Raji (cell line): Measurements from ENCODE around the gene LRMDA.

Experiments
- POLR2A ChIP-seq: IDR thresholded peaks from 2 replicates; pipeline ENCODE4 v1.6.1; 2011; ENCODE audit warnings: low read depth, low read length, control low read depth; ENCODE audit not compliant: insufficient read depth

Gene LRMDA

GRCh38 chr10:76043261-76043660 is 611.8 kb downstream of the LRMDA start:
- TF ChIP-seq POLR2A: no peak

DNA sequence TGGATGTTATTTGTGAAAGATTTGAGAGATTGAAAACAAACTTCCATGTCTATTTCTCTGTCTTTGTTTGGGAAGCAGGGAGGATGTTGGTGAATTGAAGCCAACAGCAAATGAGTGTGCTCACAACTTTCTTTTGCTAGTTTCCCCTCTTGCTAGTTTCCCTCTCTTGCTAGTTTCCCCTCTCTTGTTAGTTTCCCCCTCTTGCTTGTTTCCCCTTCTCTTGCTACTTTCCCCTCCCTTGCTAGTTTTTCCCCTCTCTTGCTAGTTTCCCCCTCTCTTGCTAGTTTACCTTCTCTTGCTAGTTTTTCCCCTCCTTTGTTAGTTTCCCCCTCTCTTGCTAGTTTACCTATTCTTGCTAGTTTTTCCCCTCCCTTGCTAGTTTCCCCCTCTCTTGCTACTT is 613.3 kb downstream of the LRMDA start:
- no peak for TF ChIP-seq POLR2A

DNA sequence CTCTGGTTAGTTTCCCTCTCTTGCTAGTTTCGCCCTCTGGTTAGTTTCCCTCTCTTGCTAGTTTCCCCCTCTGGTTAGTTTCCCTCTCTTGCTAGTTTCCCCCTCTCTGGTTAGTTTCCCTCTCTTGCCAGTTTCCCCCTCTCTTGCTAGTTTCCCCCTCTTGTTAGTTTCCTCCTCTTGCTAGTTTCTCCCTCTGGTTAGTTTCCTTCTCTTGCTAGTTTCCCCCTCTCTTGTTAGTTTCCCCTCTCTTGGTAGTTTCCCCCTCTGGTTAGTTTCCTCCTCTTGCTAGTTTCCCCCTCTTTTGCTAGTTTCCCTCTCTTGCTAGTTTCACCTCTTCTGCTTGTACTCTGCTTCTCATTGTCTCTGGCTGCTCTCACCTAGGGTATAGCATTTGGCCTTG is 613.8 kb downstream of the LRMDA start:
- no peak for TF ChIP-seq POLR2A

- no peak for TF ChIP-seq POLR2A
These were observed 616.1 kb downstream of the LRMDA start for GRCh38 chr10:76047521-76047920.

DNA sequence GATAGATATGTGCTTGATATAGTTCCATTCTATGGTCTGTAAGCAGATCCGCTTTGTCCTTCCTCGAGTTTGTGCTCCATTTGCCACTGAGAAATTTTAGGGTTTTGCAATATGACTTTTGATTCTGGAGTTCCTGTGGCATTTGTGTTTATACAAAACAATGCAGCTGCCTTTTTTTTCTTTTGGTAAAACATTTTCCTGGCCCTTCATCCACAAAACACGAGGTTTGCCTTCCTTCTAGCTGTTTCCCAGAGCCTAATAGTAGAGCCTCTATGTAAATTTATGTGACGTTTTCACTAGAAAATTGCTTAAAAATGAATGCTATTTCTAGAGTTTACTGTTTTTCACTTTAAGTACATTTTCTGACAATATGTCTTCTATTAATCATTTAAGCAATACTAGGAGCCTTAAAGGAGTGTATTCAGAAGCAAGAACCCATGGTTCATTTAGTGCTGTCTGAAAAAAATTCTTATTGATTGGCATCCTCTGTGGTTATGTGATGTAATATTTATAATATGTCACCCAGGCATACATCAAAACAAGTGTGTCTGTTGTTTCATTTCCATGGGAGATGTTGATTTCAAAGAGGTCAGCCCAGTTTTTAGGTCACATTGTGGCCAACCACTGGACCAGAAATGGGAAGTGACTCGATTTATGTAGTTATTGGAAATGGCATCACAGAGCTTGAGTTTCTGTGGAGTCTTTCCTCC is 618.3 kb downstream of the LRMDA start:
- no peak for TF ChIP-seq POLR2A

GRCh38 chr10:76050291-76050625 is 618.8 kb downstream of the LRMDA start:
- TF ChIP-seq POLR2A: no peak

- TF ChIP-seq POLR2A: no peak
These were observed 619.8 kb downstream of the LRMDA start for GRCh38 chr10:76051007-76051936.

DNA sequence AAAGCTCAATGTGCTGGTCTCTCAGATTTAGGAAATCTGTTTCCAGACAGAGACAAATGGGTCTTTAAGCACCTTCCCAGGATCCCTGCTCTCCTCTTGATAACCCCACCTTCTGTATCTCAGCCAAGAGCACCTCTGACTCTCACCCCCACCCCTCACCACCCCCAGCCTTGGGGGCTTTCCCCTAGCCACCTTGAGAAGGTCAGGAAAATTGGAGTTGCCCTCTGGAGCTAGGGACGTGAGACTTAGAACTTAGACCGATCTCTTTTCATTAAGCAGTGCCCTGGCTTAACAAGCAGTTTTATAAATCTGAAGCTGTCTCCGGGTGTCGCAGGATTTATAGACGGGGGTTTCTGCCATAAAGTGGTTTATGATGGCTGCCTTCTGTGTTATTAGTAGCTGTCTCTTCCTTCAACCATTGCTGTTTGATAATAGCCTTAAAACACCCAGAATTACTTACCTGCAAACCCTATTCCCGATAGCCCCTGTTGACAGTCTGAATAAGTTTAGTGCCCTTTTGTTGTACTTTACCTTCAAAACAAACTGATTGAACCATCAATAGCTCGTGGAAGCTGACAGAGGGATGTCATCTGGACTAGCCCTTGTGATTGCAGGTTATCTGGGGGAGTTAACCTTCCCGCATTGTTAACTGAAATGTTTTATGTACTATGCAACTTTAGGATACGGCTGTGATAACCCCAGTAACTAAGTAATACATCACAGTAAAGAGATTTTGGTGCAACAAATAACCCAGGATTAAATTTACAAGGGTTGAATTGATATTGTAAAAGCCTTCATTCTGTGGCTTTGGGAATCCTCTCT is 621.5 kb downstream of the LRMDA start:
- no peak for TF ChIP-seq POLR2A

DNA sequence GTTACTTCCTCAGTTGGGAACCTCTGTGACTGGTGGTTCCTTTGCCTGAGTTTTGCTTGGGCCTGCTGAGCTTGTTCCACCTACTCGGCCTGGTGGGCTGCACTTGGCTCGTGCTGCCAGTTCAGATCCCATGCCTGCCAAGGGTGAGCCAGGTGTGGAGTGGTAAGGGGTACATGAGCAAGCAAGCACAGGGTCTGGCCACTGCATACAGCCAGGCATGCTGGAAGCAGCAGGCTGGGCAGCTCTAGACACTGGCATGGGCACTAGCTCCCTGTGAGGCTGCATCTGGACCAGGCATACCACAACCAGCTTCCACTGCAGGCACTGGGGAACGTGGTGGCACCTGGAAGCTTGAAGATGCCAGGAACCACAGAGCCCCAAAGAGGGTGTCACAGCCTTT is 624.0 kb downstream of the LRMDA start:
- no peak for TF ChIP-seq POLR2A

GRCh38 chr10:76055963-76056362 is 624.5 kb downstream of the LRMDA start:
- TF ChIP-seq POLR2A: no peak

GRCh38 chr10:76066457-76066856 is 635.0 kb downstream of the LRMDA start:
- no peak for TF ChIP-seq POLR2A

DNA sequence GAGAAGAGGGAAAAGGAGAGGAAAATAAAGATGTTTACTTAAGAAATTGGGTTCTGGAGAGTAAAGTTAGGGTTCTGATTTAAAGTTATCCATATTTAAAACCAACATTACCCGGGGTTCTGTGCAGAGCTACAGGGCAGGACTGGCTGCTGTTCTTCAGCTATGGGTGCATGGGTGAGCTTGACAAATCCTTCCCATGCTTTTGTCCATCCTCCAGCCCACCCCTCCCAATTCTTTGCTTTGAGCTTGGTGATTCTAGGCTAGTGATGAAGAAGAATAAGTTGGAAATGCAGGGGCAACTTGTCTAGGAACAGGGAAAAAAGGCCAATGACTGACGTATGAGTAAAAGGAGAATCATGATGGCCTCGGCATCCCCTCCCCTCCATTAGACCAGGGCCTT is 636.0 kb downstream of the LRMDA start:
- TF ChIP-seq POLR2A: no peak

DNA sequence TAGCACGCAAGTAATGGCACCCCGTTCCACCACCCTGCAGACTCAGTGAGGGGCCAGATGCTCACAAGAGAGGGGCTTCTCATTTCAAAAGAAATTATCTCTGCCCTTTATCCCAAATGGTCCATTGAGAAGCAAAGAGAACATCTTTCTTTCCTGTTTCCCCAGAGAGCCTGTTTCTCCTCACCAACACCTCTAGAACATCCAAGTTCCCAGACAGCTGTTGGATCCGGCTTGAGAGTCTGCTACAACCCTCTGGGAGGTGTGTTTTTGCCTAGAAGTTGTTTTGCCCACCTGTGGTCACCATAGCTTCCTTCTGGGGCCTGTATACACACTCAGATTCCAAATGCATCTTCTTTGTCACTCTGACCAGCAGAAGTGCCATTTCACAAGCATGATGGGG is 637.4 kb downstream of the LRMDA start:
- no peak for TF ChIP-seq POLR2A

DNA sequence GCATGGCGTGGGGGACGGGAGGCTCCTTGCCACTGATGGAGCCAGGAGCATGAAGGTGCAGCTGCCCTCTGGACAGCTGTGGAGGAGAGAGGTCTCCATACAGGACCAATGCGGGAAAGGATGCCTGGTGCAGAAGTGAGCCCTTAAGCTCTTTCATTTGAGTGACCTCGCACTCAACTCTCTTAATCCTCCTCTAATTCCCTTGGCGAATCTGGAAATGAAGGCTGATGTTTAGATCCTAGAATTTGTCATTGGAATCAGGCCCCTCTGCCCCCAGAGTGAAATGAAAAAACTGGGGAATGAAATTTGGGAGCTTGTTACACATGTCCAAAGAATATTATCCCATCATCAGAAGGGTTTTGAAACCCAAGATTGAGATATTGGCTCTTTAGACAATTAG is 639.5 kb downstream of the LRMDA start:
- no peak for TF ChIP-seq POLR2A

GRCh38 chr10:76071653-76072365 is 640.4 kb downstream of the LRMDA start:
- TF ChIP-seq POLR2A: no peak
